Limb (tissue), 2 donors: ENCODE results near the gene HAPLN2.
"Not testable (repeated sequence)": the region's sequence is repeated elsewhere in the genome, so short reads cannot be mapped to it uniquely, and the experiment has no call there.

Source experiments
- DNase-seq, 2 donors: peaks; one replicate each; pipeline ENCODE4 v3.0.0-alpha.2; 2016; ENCODE audit errors: extremely low spot score in 2 of 2

The HAPLN2 gene

DNA sequence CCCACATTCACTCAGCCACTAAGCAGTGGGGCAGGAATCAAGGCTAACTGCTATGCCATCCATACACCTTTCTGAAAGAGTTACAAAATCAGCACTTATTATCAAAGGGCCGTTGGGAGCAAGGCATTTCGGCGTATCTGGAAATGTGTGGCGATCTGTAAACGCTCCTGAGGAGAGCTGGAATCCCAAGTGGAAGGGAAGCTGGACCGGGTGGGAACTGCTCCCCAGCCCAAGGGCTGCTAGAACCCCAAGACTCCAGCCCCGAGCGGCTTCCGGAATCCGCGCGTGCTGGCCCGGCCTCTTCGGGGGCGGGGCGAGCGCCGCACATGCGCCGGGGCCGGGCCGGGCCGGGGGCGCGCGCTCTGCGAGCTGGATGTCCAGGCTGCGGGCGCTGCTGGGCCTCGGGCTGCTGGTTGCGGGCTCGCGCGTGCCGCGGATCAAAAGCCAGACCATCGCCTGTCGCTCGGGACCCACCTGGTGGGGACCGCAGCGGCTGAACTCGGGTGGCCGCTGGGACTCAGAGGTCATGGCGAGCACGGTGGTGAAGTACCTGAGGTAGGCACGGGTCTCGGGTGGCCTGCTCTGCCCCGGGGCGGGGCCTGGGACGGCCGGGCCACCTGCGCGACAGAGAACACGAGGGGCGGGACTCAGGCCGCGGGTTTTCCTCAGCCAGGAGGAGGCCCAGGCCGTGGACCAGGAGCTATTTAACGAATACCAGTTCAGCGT, 27.6 kb upstream of the HAPLN2 start, which contains the start of gene NAXE:
Gene NAXE, plus strand, starts transcription at position 345 of the 726 bp plus-strand sequence. Its CDS starts 29 bp downstream, at position 374.
- peak; percentile 44 to 86 for DNase-seq

DNA sequence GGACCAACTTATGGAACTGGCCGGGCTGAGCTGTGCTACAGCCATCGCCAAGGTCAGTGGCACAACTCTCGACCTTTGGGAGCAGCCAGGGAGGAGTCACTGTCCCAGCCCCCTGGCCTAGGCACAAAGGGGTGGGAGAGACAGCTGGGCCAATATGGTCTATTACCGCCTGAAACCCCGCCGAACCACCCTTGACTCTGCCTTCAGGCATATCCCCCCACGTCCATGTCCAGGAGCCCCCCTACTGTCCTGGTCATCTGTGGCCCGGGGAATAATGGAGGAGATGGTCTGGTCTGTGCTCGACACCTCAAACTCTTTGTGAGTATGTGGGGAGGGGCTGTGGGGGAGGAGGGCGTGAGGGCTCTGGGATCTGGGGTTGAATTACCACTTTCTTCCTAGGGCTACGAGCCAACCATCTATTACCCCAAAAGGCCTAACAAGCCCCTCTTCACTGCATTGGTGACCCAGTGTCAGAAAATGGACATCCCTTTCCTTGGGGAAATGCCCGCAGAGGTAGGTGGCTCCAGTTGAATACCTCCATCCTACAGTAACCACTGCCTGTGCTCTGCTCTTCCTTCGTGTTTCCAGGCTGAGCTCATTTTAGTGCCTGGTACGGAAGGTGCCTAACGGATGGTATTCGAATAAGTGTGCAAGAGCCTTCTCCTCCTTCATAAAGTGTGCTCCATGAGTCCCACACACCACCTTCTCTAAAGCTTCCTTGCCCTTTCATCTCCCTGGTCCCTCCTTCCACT, 26.9 kb upstream of the HAPLN2 start:
- no peak for DNase-seq

DNA sequence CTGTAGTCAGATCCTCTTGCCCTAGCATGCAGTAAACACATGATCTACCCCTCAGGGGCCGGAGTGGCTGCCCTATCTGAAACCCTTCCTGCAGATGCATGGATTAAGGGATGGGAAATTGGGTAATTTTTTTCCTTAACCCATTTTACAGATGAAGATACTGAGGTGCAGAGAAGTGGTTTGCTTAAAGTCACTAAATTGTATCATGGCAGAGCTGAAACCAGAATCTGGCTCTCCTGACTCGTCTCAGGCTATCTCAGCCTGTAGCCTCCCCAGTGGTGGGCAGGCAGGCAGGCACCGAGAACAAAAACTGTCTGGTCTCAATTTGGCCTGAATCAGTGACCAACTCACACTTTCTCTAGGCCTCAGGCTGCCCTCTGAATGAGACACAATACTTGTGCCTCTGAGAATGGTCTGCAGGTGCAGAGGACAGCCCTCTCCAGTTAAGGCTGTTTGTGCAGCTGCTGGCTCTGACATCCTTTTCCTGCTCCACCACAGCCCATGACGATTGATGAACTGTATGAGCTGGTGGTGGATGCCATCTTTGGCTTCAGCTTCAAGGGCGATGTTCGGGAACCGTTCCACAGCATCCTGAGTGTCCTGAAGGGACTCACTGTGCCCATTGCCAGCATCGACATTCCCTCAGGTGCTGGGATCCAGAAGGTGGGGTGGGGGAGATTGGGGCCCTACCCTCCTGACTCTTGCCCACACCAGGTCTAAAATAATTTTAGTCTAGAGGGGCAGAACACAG, 26.1 kb upstream of the HAPLN2 start:
- no peak for DNase-seq

DNA sequence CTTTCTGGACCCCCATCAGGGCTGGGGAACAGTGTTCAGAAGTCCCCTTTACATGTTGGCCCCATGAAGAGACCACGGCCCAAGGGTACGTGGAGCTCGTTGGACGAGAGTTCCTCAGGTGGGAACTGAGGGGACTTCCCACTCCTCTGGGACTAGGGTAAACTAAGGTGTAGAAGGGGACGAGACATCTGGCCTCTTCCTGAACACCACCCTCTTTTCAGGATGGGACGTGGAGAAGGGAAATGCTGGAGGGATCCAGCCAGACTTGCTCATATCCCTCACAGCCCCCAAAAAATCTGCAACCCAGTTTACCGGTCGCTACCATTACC, 25.6 kb upstream of the HAPLN2 start:
- no peak for DNase-seq

DNA sequence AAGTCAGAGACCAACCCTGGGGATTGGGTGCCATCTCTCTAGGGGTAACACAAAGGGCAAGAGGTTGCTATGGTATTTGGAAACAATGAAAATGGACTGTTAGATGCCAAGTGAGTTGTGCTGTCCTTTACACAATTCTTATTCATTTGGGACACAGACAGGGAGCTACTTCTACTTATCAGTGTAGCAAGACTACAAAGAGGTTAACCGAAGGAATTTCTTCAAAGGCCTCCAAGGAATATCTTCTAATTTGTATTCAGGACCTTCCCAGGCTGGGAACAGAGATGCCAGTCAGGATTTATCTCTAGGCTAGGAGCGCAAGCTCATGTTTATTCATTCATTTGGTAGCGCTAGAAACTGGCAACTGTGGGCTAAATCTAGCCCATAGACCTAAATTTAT, 25.0 kb upstream of the HAPLN2 start:
- DNase-seq: no peak

DNA sequence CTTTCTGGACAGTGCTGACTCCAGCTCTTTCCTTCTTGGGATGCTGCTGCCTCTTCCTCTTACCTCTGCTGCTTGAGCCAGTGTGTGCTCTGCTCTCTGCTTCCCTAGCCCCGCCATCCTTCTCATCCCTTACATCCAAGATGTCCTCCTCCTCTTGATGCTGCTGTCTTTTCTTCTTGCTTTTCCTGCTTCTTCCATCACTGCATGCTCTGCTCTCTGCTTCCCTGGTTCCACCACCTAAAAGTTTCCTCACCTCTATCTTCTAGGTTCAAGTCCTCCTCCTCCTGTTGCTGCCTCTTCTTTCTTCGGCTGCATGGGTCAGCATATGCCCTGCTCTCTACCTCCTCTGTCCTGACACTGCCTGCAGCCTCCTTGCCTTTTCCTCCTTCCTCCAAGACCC, 24.2 kb upstream of the HAPLN2 start:
- DNase-seq: no peak

DNA sequence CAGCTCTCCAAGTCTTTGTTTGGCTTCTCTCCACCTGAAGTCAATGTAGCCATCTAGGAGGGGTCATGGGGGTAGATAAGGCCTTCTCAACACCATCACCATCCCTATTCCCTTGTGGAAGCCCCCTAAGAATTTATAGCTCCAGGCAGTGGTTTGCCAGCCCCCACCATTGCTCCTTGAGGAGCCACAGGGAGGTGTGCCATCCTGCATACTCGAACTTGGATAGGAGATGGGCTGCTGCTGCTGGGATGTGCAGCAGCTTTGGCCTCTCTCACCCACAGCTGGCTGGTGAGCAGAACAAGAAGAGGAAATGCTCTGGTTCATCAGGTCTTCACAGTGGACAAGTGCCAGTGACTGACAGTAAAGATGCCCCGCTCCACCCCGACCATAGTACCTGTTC, 22.8 kb upstream of the HAPLN2 start:
- DNase-seq: no peak

DNA sequence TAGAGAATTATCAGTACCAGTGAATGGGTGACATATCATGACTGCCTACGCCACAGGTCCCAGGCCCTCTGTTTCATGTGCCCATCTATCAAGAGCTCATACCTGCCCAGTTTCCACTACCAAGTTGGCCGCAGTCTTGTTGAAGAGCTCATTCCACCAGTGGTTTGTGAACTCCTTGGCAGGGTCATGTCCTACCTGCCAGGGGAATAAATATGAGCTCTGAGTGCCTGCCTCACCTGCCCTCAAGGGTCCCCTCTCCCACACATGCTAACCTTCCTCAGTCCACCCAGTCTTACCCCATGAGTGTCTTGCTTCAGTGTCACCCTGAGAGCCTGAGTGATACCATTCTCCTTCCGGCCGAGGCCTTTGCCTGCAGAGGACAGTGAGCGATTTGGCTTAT, 21.1 kb upstream of the HAPLN2 start:
- DNase-seq: no peak

DNA sequence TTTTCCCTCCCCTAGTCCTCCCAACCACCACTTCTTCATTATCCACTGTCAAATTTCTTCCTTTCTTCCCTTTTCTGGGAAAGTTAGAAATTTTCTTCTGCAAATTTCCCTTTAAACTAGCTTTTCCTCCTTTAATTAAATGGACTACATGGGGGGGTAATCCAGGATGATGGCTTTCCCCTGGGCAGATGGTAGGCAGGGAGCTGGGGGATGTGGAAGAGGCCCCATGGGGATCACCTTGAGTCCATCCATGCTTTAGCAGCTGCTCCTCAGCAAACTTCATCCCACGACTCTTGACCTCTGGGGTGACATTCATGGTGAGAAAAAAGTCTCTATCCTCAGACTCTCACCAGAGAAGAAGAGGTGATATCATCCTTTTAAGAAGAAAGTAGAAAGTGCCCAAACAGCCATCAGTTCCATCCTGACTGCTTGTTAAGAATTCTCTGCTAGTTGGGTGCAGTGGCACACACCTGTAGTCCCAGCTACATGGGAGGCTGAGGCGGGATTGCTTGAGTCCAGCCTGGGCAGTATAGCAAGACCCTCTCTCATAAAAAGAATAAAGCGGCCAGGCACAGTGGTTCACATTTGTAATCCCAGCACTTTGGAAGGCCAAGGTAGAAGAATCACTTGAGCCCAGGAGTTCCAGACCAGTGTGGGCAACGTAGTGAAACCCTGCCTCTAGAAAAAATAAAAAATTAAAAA, 20.3 kb upstream of the HAPLN2 start:
- no peak for DNase-seq

DNA sequence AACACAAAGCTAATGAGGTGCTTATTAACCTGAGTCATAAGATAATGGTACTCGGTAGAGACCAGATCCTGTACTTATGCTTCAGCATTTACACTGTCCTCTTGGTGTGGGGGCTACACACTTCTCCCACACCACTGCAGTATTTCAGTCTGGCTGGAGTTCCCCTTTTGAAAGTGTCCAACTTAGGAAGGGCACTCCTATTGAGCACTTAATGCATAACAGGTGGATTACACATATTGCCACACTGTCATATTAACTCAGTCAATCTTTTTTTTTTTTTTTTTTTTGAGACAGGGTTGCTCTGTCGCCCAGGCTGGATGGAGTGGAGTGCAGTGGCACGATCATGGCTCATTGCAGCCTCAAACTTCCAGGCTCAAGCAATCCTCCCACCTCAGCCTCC, 19.4 kb upstream of the HAPLN2 start:
- no peak for DNase-seq

DNA sequence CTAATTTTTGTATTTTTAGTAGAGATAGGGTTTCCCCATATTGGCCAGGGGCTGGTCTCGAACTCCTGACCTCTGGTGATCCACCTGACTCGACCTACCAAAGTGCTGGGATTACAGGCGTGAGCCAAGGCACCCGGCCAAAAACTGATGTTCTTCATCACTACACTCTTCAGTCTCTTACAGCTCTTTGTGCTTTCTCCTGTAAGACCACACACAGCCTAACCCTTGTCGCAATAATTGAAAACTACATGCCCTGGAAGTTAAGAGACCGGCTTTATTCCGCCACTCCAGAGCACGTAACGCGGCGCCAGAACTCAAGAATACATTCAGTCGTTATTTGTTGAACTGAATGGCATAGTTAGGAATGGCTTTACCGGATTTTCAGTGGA, 18.5 kb upstream of the HAPLN2 start:
- DNase-seq: no peak

DNA sequence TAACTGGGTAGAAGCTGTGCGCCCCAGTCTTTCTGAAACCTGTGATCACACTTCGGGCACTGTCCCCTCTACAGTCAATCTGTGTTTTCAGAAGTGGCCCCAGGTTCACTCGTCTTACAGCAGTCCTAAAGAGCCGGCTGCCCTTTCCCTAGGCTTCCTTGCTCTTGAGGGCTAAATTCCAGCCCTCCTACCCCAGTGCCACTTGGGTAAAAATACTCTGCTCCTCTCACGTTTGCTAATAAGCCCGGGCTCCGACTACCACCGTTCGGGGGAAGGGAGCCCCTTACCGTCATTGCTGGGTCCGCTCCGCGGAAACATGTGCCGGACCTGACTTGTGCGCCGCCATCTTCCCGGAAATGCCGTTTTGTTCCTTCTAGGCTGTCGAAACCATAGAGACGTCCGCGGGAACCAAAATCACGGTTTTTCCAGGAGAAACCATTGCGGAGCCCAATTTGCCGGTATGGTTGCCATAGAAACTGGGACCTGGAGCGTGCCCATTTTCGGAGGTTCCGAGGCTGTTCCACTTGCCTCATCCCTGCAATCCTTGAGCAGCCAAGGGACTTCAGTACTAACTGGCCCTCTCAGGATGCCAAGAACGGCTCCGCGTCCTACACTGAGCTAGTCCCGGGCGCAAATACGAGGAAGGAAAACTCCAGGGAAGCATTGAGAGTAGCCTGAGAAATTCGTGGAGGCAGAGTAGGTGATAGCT, 17.9 kb upstream of the HAPLN2 start, which contains the start of gene GPATCH4:
Gene GPATCH4, minus strand, starts transcription at position 358 of the 709 bp plus-strand sequence.
- DNase-seq: peak; percentile 86 to 88

DNA sequence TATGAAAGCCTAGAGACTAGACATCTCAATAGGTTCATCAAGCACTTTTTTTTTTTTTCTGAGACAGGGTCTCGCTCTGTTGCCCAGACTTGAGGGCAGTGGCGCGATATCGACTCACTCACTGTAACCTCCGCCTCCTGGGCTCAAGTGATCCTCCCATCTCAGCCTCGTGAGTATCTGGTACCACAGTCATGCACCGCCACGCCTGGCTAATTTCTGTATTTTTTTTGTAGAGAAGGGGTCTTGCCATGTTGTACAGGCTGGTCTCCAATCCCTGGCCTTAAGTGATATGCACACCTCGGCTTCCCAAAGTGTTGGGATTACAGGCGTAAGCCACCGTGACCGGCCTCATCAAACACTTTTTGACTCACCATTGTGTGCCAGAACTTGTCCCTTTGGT, 17.3 kb upstream of the HAPLN2 start:
- DNase-seq: no peak

DNA sequence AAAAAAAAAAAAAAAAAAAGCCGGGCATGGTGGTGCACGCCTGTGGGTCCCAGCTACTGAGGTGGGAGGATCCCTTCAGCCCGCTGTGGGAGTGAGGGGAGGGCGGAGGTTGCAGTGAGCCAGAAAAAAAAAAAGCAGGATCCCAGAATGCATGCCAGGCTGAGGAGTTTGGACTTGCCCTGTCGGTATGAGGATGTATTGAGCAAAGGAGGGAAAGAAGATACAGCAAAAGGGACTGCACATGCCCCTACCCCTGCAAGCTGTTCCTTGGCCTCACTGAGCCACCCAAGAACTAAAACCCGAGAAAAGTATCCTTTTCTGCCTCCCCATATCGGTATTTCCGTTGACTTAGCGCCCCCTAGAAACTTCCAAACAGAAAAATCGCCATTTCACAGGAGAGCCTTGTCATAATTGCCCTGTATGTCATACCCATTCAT, 16.6 kb upstream of the HAPLN2 start:
- DNase-seq: no peak

DNA sequence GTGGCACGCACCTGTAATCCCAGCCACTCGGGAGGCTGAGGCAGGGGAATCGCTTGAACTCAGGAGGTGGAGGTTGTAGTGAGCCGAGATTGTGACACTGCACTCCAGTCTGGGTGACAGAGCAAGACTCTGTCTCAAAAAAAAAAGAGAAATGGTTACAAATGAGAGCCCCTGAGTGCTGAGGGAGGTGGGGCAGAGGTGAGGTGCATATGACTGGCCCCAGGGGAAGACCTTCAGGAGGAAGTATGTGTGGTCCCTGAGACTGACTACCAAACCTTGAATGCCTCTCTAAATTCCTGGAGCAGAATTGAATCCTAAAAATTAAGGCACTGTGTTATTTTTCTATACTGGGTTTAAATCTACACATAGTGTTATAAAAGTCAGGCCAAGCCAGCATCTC, 11.9 kb upstream of the HAPLN2 start:
- DNase-seq: not testable (repeated sequence)

DNA sequence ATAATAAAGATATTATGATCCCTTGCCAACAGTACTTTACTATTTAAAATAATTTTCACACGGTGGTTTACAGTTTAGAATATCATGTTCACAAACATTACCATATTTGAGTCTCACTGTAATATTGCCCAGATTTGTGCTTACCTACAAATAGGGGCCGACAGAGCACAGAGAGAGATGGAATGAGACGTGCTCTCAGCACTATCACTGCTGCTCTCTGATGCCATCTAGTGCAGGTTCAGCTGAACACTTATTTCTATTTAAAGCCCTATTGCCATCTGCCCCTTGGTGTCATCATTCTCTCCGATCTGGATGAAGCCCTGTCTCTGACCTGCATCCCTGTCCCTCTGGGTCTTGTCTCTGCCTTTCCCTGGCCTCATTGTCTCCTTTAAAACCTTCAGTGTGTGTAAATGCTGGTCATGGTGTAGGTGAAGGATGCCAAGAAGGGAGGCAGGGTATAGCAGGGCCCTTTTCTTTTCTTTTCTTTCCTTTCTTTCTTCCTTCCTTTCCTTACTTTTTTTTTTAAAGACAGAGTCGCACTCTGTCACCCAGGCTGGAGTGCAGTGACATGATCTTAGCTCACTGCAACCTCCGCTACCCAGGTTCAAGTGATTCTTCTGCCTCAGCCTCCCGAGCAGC, 11.1 kb upstream of the HAPLN2 start:
- peak; percentile 53 to 79 for DNase-seq

DNA sequence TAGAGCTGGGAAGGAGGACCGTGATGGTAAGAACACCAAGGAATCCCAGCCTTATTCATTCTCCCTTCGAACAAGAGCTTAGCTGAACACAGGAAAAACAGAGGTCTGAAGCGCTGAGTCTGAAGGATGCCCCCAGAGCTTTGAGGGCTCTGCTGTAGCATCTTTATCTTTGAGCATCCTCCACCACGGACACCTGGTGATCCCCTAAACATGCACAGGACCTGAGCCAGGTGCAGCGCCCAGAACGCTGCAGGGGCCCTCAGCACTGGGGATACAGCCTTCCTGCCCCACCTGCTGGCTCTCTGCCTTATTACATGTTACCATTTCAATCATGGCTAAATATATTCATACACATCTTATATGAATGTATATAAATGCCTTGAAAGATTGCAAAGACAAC, 10.2 kb upstream of the HAPLN2 start:
- DNase-seq: peak in 1 of 2 donors; percentile 48

DNA sequence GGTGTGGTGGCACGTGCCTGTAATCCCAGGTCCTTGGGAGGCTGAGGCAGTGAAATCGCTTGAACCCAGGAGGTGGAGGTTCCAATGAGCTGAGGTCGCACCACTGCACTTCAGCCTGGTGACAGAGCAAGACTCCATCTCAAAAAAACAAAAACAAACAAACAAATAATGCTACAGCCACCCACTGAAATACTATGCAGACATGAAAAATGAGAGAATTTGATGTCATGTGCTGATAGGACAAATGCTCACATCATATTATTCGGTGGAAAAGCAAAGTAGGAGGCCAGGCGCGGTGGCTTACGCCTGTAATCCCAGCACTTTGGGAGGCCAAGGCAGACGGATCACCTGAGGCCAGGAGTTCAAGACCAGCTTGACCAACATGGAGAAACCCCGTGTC, 9.1 kb upstream of the HAPLN2 start:
- not testable (repeated sequence) for DNase-seq

DNA sequence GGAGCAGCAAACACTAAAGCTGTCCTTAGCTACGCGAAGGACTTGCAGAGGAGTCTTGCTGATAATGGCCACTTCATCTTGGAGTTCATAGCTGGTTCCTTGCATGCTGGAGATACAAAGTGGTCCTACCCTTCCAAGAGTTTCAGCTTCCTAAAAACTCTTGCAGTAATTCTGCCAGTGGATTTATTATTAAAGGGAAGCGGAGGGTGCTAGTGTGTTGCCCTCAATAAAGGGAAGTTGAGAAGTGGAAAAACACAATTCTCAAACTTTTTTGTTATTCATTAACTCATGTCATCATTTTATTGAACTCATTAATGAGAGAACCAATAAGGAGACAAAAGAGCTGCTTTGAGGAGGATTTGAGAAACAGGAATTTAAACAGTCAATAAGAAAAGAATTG, 6.5 kb upstream of the HAPLN2 start:
- no peak for DNase-seq

DNA sequence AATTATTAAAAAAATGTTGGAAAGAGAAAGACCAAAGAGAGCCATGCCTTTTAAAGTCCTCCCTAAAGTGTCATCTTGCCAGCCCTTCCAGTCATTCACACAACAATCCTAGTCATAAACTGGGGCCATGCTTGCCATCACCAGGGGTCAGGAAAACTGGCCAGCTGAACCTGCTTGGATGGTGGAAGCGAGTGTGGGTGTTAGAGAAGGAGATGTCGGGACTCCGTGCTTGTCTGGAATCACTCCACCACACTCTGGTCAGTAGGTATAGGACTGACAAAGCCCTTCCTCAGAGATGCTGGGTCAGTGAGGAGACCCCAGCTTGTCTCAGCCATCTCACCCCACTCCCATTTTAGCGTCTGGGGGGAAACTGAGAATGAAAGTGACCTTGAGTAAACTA, 3.3 kb upstream of the HAPLN2 start:
- no peak for DNase-seq

DNA sequence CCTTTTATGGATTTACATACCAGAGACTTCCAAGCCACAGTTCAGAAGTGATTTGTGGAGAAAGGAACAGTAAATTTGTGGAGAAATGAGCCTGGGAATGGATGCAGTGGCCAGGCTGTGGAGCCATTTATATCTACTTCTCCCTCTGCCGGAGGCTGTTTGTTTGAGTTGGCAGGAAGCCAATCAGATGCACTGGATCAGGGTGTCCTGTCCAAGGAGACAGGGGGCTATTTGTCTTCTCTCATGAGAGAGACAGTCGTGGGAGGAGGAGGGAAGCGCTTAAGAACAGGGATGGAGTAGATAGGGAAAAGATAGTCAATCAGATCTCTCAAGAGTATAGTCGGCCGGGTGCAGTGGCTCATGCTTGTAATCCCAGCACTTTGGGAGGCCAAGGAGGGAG, 2.8 kb upstream of the HAPLN2 start:
- no peak for DNase-seq
